HL-60/S4 treated with retinoic acid at 250 ng/mL for 4 days and 3 days (cell line): ENCODE data around the gene SLC1A2.

Source experiments
- in situ Hi-C: fragments of 300-500 bp; cut with MboI; formaldehyde crosslinking; loops from 2 replicates; pipeline ENCODE4 v1.7.0; 2022; ENCODE audit warnings: low sequenced_read_pairs

The SLC1A2 gene

DNA sequence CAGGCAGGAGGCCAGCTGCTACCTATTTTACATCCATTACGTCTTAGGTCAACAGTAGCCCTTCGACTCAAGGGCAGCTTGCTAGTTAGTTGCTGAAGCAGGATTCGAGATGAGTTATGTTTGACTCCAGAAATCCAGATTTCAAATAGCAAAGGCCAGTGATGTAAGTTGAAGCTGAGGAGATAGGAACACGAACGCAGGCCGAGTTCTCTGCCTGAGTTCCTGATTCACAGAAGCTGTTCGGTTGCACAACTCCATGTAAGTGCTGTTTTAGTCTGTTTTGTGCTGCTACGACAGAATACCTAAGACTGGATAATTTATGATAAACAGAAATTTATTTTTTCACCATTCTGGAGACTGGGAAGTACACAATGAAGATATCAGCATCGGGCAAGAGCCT is 111.2 kb downstream of the SLC1A2 start:
- in situ Hi-C loops, result no loop called here

DNA sequence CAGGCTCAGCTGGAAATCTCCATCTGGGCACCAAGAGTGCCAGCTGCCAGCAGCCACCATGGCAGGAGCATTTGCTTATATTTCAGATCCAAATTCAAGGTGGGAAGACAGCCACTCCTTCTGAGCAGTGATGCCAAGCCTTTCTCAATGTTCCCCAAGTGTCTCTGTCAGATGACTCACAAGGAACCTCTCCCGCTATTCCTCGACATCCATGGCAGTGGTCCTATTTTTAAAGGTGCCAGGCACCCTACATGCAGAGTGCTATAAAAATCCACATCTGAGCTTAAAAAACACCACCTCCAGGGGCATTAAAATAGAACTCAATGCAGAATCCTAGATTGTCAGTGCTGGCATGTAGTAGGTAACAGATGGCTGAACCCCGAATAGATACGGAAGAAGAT is 112.1 kb downstream of the SLC1A2 start:
- in situ Hi-C loops, result no loop called here

- in situ Hi-C loops, result no loop called here
Observed at GRCh38 chr11:35305670-35306382, 113.5 kb downstream of the SLC1A2 start.

DNA sequence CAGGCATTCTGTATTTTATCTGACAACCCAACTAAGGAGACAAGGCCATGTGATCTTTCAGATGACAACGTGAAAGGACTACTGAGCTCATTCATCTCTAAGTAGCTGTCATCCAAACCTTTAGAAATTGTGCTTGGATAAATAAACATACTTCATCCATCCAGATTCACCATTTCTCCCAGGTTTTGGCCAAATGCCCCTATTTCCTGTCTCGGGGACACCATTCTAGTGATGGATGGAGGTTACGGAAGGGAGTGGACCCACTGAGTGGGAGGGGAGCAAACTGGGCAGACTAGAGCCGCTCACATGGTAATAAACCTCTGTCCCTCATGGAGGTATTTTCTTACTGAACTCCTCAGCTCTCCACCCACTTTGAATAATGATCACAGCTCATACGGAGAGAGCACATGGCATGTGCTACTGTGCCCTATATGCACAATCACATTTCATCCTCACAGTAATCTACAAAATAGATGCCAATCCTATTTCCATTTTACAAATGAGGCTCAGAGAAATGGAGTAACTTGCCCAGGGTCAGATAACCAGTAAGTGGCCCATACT is 114.4 kb downstream of the SLC1A2 start:
- in situ Hi-C loops, result no loop called here

DNA sequence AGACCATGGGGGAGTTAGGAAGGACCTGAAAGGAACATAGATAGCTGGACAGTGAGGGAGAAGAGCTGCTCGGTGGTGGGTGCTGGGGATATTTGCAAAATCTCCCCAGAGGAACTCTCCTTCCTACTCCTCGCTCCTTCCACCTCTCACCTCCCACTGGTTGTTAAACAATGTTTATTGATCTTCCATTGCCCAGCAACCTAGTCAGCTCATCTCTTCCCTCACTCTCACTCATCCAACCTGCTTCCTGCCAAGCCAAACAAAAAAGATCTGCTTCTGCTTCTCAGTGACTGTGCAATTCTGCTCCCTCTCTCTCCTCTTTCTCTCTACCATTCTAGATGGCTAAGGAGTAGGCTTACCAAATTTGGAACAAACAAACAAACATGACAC is 115.0 kb downstream of the SLC1A2 start:
- in situ Hi-C loops, result no loop called here

DNA sequence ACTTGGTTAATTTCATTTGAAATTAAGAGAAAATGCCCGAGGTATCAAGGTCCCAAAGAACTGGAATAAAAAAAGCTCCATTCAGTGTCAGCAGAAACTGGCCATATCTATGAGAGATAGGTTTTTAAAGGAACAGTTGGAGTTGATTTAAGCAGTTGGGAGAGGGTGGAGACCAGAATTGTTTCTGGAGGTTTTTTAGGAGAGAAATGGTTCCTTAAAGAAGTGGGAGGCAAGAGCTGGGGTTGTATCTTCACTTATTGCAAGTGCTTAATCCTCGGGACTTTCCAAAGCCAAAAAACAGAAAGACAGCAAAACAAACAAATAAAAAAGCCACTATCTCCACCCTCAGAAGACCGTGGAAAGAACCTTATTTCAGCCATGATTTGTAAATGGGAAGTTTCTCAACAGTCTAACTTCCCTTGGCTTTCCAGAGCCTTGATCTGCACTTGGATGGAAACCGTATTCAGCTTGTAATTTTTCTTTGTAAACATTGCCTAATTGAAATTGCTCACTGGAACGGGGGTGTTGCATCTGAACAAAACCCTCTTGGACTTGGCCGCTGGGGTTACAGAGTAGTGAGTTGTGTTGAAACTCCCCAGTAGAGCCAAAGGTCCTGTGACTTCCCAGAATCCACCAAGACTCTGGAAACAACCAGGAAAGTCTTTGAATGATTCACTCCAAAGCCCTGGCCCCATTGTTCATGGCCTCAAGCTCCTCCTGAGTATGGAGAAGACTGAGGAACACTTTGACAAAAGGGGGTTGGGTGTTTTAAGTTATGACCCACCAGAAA is 115.6 kb downstream of the SLC1A2 start:
- in situ Hi-C loops, result no loop called here

DNA sequence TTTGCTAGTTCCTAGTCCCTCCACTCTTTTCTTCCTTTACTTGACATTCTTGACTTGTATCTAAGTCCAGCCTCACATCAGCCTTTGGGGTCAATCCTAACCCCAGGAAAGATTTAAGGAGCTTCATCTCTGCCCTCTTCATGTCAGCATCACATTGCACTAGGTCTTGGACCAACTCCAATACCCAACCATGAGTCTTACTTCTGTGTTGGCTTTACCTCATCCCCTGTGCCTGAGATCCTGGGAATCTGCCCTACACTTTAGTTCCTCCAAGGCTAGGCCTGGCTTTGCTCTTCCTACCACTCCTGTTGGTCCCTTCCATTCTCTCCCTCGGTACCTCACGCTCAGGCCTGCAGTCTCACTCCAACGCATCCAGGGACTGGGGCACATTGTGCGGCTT is 117.0 kb downstream of the SLC1A2 start:
- in situ Hi-C loops, result no loop called here

DNA sequence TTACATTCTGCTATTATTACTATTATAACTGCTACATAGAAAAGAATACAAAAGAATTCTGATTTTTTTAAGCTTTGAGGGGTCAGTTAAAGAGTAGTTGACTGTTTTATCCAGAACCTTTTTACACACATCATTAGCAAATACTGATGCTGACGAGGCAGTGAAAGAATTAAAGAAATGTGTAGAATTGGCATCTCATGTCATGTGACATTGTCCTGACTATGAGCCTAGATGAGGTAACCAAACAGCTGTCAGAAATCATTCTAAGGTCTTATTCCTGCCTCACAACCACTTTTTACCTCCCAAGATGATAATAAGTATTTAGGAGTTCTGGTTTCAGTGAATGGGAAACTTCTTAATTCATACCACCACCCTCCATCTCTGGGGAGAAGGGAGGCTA is 121.0 kb downstream of the SLC1A2 start:
- in situ Hi-C loops, result no loop called here

DNA sequence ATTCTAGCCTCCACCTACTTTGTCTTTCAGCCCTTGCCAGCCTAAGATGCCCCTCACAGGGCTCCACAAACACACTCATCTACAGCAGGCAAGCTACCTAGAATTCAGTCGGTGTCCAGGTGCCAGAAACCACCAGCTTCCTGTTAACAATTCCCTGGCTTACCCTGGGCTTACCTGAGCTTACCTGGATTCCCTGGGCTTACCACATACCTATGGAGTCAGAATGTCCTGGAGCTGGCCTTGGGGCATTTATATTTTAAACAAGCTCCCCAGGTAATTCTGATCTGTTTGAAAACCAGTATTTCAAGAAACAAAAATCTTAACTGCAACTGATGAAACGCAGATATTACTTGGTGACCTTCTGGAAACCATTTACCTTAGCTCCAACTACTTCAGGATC is 123.6 kb downstream of the SLC1A2 start:
- in situ Hi-C loops, result no loop called here

DNA sequence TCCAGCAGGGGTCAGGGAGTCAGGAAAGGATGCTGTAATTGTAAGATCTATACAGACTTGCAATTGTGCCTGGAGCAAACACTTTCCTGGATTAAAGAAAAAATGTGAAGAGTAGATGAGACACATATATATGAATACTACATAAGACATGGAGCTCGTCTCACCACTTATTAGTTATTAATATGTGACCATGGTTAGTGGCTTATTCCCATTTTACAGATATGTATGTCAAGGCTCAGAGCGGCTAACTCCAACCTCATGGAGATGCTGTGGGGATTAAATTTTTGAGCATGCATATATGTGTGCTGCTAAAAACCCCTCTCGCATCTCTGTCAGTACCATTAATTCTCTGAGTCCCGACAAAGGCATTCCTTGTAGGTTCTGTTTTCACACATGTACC is 125.7 kb downstream of the SLC1A2 start:
- in situ Hi-C loops, result no loop called here

DNA sequence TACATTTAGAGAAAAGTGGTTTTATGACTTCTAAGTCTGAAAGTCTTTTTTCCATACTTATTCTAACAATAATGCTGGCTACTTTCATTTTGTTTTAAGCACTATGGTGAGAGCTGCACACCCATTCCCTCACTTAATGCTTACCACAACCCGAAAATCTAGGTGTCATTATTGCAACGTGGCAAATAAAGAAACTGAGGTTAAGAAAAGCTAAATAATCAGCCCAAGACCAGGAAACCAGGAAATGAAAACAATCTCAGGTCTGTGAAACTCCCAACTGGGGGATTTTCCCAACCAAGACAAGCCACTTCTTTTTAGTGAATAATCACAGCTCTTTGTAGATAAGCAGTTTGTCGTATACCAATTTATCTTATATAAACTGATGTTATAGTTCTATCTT is 126.3 kb downstream of the SLC1A2 start:
- in situ Hi-C loops, result no loop called here

DNA sequence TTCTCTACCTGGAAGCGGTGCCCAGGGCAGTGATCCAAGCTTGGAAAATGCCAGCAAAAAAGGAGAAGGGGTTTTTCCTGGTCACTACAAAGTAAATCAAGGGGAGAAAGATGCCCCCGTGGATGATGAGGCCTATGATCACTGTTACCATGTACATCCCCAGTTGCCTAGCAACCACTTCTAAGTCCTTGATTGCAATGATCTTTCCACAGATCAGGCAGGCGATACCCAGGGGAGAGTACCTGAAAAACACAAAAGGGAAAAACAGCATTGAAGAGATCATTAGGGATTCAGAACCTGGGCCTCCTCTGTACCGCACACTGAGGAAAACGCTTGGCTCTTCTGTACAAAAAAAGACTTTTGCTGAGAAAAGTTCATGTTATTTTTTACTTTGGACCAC is 127.1 kb downstream of the SLC1A2 start:
- in situ Hi-C loops, result no loop called here

DNA sequence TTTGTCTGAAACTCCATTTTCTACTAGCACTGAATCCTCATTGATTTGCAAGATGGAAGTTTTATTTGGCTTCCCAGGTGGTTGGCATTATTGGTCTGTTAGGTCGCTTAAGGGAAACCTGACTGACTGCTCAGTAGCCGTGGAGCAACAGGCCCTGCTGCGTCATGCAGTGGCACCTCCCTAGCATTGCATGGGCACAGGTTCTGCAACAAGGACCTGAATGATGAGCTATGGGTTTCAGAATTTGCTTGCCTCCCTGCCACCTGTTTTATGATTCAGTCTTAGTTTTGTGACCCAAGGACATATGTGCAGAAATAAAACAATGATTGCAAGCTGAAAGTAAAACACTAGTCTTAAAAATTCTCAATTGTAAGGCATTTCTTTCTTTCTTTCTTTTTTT is 128.5 kb downstream of the SLC1A2 start:
- in situ Hi-C loops, result no loop called here

DNA sequence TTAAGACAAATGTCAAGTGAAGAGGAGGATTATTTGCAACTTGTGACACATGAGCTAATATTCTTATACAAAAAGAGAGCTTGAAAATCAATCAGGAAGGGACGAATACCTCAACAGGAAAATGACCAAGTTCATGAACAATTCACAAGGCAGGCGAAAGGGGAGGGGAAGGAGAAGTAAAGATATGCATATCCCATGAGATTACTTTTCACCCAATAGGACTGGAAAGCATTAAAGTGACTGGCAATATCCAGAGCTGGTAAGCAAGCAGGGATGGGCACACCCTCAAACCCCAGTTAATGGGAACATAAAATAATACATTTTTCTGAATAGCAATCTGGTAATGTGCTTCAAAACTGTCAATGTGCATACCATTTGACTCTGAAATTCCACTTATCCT is 129.5 kb downstream of the SLC1A2 start:
- in situ Hi-C loops, result no loop called here

DNA sequence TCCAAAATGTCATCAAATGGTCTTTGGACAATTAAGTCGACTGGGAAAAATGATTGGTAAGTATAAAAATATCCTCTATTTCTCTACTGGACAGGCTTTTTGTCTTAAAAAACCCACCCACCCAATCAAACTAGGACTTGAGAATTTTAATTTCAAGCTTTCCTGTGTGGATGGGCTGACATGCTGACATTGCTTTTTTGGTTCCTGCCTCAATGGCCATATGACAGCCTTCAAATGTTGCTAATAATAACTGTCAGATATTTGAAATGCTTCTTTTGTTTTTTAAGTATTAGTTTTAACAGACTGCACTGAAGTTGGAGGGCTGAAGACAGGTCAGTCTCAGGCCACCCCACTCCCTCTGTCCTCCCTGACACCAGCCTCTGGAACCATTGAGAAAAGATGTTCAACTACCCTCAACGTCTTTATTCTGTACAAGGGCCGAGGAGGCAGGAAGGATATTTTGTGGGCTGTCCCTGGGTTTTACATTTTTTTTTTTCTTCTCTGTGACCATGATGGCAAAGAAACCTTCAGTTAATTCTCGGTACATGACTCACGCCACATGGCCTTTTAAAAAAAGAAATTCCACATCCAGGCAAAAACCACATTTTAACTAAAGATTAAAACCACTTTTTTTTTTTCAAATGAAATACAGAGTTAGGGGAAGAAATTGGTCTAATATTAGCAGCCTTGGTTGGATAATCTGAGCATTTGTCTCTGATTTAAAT is 130.4 kb downstream of the SLC1A2 start:
- in situ Hi-C loops, result no loop called here

DNA sequence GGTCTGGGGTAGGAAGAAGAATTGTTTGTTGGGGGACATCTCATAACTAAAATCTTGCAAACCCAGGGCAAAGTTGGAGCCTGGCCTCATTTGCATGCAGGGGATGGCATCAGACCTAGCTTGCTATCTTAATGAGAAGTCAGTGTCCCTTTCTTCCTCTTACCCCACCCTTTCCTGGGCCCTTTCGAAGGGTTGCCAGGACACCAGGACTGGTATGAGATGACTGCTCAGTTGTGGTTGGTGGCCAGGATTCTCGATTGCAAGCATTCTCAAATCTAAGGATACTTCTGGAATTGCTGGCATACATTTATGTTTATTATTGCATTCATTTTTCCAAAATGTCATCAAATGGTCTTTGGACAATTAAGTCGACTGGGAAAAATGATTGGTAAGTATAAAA is 131.0 kb downstream of the SLC1A2 start:
- in situ Hi-C loops, result no loop called here

- in situ Hi-C loops, result no loop called here
Observed at GRCh38 chr11:35287344-35287890, 131.9 kb downstream of the SLC1A2 start.

GRCh38 chr11:35286126-35286525 is 133.2 kb downstream of the SLC1A2 start:
- in situ Hi-C loops, result no loop called here

DNA sequence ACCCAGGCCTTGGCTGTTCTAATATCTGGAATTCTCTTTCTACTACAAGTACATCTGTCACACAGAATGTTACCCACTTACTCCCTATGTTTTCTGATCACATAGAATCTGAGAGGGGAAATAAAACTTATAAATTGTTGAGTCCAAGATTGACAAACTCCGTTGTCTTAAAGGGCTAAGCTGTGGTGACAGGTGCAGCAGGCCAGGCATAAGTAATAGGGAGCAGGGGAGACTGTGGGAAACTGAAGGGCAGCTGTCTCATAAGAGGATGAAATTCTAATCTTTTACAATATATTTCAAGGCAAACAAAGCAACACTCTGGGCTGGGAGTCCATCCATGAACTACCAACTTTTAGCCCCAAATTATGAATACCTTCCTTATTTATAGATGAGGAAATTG is 133.9 kb downstream of the SLC1A2 start:
- in situ Hi-C loops, result no loop called here

- in situ Hi-C loops, result no loop called here
Observed at GRCh38 chr11:35282221-35282882, 137.0 kb downstream of the SLC1A2 start.

DNA sequence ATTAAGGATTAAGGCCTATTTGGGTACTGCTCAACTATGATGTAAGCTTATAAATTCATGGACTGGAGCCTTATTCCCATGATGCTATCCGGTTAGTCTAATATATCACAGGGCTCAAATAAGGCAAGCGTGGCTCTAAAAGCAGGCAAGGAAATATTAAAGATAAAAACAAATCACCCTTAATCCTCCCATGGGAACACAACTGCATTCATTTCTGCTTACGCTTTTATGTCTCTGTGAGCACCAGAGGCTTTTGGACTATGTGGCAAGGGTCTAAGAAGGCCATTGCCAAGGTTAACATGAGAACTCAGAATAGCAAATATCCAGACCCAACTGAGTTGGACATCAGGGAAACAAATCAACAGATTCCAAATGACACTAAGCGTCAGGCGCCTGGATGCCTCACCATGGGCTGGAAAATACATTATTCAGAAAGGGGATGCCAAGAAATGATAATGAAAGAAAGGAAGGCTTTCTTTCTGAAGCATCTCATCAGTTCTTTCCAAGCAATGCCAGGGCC is 138.1 kb downstream of the SLC1A2 start:
- in situ Hi-C loops, result no loop called here
